Fibroblast of the aortic adventitia (primary cell): Measurements from ENCODE around the gene PLCG2. TPM values are rescaled to one million over a fixed set of nuclear protein-coding genes. Genes with fewer than 3 reads are reported as not detected.

Experiments
- DNase-seq: peaks from one replicate; pipeline ENCODE4 v3.0.0-alpha.2; 2010; ENCODE audit warnings: low read depth
- H3K4me3 ChIP-seq: 2 replicates; pipeline ENCODE4 v1.5.1; 2011; ENCODE audit warnings: low read depth, mild to moderate bottlenecking, control low read depth, low read length, moderate library complexity
- total RNA-seq: library from RNA; depleted of rRNA; stranded (reverse); fragments of >200 nt; gene quantifications from 2 replicates; pipeline ENCODE4 v1.2.3, GENCODE V29; 2012; ENCODE audit warnings: low replicate concordance
- TF ChIP-seq, protein P1 (sequence below): IDR thresholded peaks from 2 replicates; pipeline ENCODE4 v1.5.1; 2011; ENCODE audit warnings: mild to moderate bottlenecking, low read length, control low read depth, inconsistent platforms; ENCODE audit not compliant: insufficient read depth

The PLCG2 gene
- total RNA-seq, 1 donor = 0.09 TPM

DNA sequence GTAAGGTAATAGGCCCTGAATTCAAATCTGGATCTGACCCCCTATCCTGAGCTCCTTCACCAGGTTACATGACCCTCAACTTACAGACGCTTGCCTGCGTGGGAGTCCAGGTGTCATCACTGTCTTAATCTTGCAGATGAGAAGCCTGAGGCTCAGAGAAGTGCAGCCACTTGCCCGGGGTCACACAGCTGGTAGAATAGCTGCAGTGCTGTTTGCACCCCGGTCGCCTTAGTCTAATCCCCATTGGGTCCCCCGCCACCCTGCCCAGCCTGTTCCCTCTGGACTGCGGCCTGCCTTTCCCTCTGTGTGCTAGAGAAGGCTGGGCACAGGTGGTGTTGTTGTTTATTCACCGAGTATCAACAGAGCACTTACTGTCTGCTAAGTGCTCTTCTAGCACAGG, 125.2 kb downstream of the PLCG2 start:
- DNase-seq = no peak
- no peak overlapping the region for H3K4me3 ChIP-seq
- TF ChIP-seq, protein P1, sequence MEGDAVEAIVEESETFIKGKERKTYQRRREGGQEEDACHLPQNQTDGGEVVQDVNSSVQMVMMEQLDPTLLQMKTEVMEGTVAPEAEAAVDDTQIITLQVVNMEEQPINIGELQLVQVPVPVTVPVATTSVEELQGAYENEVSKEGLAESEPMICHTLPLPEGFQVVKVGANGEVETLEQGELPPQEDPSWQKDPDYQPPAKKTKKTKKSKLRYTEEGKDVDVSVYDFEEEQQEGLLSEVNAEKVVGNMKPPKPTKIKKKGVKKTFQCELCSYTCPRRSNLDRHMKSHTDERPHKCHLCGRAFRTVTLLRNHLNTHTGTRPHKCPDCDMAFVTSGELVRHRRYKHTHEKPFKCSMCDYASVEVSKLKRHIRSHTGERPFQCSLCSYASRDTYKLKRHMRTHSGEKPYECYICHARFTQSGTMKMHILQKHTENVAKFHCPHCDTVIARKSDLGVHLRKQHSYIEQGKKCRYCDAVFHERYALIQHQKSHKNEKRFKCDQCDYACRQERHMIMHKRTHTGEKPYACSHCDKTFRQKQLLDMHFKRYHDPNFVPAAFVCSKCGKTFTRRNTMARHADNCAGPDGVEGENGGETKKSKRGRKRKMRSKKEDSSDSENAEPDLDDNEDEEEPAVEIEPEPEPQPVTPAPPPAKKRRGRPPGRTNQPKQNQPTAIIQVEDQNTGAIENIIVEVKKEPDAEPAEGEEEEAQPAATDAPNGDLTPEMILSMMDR = no peak

DNA sequence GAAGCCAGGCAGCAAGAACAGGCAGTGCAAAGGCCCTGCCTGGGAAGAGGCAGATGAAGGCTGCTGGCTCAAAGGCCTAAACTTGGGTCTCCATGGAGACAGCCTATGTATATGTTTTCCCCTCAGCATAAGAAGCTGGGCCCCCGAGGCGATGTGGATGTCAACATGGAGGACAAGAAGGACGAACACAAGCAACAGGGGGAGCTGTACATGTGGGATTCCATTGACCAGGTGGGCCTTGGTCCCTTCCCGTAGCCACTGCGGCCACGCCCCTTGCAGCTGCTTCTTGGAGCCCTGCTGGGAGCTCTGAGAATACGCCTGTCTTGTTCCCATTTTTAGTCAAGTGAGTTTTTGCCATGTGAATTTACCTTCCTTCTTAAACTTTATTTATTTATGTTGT, 126.2 kb downstream of the PLCG2 start:
- DNase-seq = no peak
- no peak overlapping the region for H3K4me3 ChIP-seq
- TF ChIP-seq, protein P1 = no peak

DNA sequence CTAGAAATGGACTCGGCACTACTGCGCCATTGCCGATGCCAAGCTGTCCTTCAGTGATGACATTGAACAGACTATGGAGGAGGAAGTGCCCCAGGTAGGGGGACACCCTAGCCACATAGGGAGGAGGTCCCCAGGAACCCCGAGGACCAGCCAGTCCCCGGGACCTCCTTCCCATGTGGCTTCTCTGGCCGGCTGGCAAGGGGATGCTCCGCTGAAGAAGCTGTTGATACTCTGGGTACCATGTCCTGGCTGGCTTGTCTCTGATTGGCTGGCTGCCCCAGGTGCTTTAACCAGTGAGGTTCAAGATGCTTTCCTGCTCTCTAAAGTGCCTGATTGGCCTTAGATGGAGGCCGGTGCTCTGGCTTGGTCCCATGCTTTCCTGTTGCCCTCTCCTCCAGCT, 128.6 kb downstream of the PLCG2 start:
- TF ChIP-seq, protein P1 = no peak
- no peak overlapping the region for H3K4me3 ChIP-seq
- DNase-seq = no peak

DNA sequence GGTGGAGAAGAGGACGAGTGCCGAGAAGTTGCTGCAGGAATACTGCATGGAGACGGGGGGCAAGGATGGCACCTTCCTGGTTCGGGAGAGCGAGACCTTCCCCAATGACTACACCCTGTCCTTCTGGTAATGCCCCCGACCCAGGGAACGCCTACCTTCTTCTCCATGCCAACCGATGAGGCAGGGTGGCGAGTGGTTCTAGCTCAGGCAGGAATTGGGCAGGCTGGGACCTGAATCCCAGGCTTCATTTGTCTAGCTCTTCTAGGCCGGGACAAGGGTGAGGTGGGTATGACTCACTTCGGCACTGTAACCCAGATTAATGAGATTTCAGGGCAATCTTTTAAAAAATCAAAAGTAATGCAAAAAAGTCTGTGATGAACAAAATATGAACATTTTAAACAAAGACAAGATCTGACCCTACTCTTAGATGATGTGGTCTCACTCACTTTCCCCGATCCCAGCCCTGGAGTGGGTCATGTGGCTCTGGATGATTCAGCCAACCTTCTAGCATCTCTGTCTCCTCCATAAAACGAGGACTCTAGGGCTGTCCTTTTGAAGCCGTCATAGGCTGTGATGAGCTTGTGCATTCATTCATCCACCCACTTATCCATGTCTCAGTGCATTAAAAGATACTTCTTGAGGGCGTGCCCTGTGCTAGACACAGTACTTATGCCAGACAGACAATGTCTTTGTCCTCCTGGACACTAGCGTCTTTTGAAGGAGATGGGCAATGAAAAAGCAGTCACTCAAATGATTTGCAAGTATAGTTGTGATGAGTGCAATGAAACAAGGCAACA, 129.6 kb downstream of the PLCG2 start:
- TF ChIP-seq, protein P1 = no peak
- no peak for DNase-seq
- no peak overlapping the region for H3K4me3 ChIP-seq

DNA sequence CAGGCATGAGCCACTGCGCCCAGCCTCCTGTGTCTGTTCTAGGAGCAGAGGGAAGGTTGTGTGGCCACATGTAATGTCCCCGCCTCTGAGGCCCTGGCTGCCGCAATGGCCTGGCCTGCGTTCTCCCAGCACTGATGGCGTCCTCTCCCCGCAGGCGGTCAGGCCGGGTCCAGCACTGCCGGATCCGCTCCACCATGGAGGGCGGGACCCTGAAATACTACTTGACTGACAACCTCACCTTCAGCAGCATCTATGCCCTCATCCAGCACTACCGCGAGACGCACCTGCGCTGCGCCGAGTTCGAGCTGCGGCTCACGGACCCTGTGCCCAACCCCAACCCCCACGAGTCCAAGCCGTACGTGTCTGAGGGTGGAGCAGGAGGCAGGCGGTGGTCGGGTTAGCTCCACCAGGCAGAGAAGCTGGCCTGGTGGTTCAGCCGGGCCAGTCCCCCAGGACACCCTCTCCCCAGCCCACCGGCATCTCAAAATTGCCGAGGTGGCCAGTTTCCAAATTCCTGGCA, 131.3 kb downstream of the PLCG2 start:
- TF ChIP-seq, protein P1 = no peak
- no peak for DNase-seq
- no peak overlapping the region for H3K4me3 ChIP-seq

DNA sequence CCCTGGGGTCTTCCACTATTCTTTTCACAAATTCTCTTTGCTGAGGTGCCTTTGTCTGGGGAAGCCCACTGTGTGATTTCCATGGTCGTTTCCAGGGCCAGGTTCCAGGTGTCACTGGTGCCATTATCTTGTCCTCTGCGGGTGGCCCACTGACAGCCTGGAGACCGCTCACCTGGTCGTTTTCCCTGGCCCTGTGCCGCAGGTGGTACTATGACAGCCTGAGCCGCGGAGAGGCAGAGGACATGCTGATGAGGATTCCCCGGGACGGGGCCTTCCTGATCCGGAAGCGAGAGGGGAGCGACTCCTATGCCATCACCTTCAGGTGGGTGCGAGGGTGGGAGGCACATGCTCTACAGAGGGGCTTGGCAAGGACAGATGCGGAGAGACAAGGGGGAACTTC, 133.3 kb downstream of the PLCG2 start:
- no peak overlapping the region for H3K4me3 ChIP-seq
- no peak for DNase-seq
- TF ChIP-seq, protein P1 = no peak
